Measurements from ENCODE around the gene STEAP3. TPM values are rescaled to one million over a fixed set of nuclear protein-coding genes. Genes with fewer than 3 reads are reported as not detected.

The STEAP3 gene
- total RNA-seq, 1 experiment from 2014 or later = 32.3 TPM

GRCh38 chr2:119266091-119266589 is 42.5 kb downstream of the STEAP3 start (continued):
- TF ChIP-seq ZNF274 (IDR thresholded peaks at IDR 0.05; ENCODE audit: low read depth, low read length) (no peak), CBX3 (IDR thresholded peaks at IDR 0.05; ENCODE audit: low read depth) (no peak)

DNA sequence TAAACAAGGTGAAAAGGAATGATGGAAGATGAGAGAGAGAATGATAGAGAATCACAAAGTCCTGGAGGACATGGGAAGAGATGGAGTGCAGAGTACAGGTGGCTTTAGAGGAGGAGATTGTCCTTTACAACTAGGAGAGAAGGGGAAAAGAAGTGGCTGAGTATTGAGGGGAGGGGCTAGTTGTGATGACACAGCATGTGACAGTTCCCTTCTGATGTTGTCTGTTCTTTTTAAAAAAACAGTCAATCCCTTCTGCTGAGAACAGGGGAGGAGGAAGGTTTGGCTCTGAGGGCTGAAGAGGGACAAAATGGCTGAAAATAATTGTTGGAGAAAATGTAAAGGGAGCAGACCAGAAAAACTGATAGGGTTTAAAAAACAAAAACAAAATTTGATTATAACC is 44.0 kb downstream of the STEAP3 start:
- Histone ChIP-seq H3K4me2 (ENCODE audit: low read length) (no peak overlapping the region), H3K27ac (ENCODE audit: low read depth, low read length) (no peak overlapping the region), H2AFZ (ENCODE audit: low read depth, low read length, poor library complexity, severe bottlenecking) (no peak overlapping the region), H3K9me3 (ENCODE audit: control insufficient read depth in 1 of 2, insufficient read depth in 1 of 2, low read depth in 1 of 2, low read length in 2 of 2) (no peaks in the 10 kb centered on the region), H3K79me2 (ENCODE audit: insufficient read depth, low read length) (no peaks in the 10 kb centered on the region), H4K20me1 (ENCODE audit: insufficient read depth) (no peaks in the 10 kb centered on the region), H3K4me3 (replicated peaks in 1 of 2; ENCODE audit: low read depth in 1 of 2, low read length in 2 of 2) (no peak overlapping the region), H3K9ac (ENCODE audit: low read length) (no peak overlapping the region), H3K4me1 (ENCODE audit: control insufficient read depth in 1 of 2, insufficient read depth in 2 of 2, low read length in 2 of 2) (no peaks in the 10 kb centered on the region), H3K9me2 (ENCODE audit: insufficient read depth) (no peaks in the 10 kb centered on the region), H3K36me3 (ENCODE audit: control insufficient read depth in 1 of 2, insufficient read depth in 2 of 2, low read length in 2 of 2) (peaks cover 2 to 5% of the 10 kb centered on the region in 2 experiments; a peak in 1 of 4 replicates), H3K27me3 (ENCODE audit: insufficient read depth, low read length) (no peaks in the 10 kb centered on the region)
- CTCF ChIA-PET = no interaction called here
- no peak for DNase-seq (ENCODE audit: low read depth, low spot score)
- no TSS peak for BruUV-seq (replicated peaks)
- no peak; the same call in 1 of the 2 replicates for ATAC-seq
- TF ChIP-seq POLR2A (IDR thresholded peaks at IDR 0.05; ENCODE audit: borderline replicate concordance, extremely low read depth, insufficient read depth, insufficient read length) (no peak), ZNF274 (IDR thresholded peaks at IDR 0.05; ENCODE audit: low read depth, low read length) (no peak), YY1 (IDR thresholded peaks at IDR 0.05; ENCODE audit: extremely low read depth, insufficient replicate concordance, low read depth, low read length) (no peak), POLR2AphosphoS5 (IDR thresholded peaks at IDR 0.05; ENCODE audit: low read depth, low read length) (no peak), SIN3A (IDR thresholded peaks at IDR 0.05; ENCODE audit: low read depth) (no peak), ELF1 (IDR thresholded peaks at IDR 0.05; ENCODE audit: borderline replicate concordance, low read depth) (no peak), RAD21 (IDR thresholded peaks at IDR 0.05; ENCODE audit: low read depth) (no peak), TCF7L2 (IDR thresholded peaks at IDR 0.05; ENCODE audit: borderline replicate concordance, extremely low read depth, insufficient read depth, insufficient read length) (no peak), CTCF (IDR thresholded peaks at IDR 0.05 in 2 of 3, conservative IDR thresholded peaks at IDR 0.05 in 1 of 3; ENCODE audit: borderline replicate concordance in 1 of 3, insufficient read depth in 1 of 3, low read depth in 2 of 3, low read length in 2 of 3) (no peak), ZFX (IDR thresholded peaks at IDR 0.05) (no peak), EZH2phosphoT487 (IDR thresholded peaks at IDR 0.05; ENCODE audit: borderline replicate concordance) (no peak), JUND (IDR thresholded peaks at IDR 0.05) (no peak), EGR1 (IDR thresholded peaks at IDR 0.05; ENCODE audit: low read depth) (no peak), CBX3 (IDR thresholded peaks at IDR 0.05; ENCODE audit: low read depth) (no peak), EZH2 (IDR thresholded peaks at IDR 0.05) (no peak)
- TF ChIP-seq, protein P1, sequence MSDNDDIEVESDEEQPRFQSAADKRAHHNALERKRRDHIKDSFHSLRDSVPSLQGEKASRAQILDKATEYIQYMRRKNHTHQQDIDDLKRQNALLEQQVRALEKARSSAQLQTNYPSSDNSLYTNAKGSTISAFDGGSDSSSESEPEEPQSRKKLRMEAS (IDR thresholded peaks at IDR 0.05) = no peak
- TF ChIP-seq, protein P2, sequence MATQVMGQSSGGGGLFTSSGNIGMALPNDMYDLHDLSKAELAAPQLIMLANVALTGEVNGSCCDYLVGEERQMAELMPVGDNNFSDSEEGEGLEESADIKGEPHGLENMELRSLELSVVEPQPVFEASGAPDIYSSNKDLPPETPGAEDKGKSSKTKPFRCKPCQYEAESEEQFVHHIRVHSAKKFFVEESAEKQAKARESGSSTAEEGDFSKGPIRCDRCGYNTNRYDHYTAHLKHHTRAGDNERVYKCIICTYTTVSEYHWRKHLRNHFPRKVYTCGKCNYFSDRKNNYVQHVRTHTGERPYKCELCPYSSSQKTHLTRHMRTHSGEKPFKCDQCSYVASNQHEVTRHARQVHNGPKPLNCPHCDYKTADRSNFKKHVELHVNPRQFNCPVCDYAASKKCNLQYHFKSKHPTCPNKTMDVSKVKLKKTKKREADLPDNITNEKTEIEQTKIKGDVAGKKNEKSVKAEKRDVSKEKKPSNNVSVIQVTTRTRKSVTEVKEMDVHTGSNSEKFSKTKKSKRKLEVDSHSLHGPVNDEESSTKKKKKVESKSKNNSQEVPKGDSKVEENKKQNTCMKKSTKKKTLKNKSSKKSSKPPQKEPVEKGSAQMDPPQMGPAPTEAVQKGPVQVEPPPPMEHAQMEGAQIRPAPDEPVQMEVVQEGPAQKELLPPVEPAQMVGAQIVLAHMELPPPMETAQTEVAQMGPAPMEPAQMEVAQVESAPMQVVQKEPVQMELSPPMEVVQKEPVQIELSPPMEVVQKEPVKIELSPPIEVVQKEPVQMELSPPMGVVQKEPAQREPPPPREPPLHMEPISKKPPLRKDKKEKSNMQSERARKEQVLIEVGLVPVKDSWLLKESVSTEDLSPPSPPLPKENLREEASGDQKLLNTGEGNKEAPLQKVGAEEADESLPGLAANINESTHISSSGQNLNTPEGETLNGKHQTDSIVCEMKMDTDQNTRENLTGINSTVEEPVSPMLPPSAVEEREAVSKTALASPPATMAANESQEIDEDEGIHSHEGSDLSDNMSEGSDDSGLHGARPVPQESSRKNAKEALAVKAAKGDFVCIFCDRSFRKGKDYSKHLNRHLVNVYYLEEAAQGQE (IDR thresholded peaks at IDR 0.05; ENCODE audit: low read depth) = no peak
- POLR2A ChIA-PET = no interaction called here
- intact Hi-C loops (cut with micrococcal nuclease) = no loop called here
- RAD21 ChIA-PET (ENCODE audit: low non-redundant PET in 1 of 2, low total read pairs in 2 of 2, uncharacterized antibody in 2 of 2, unreplicated experiment in 2 of 2) = no interaction called here

Measured in HCT116 (cell line).